Kidney (tissue), 14 donors: Measurements from ENCODE around the gene KRTAP22-1. TPM values are rescaled to one million over a fixed set of nuclear protein-coding genes. Genes with fewer than 3 reads are reported as not detected.

Experiments used
- DNase-seq, 5 donors: peaks; one replicate each; pipeline ENCODE4 v3.0.0-alpha.2; 2013 to 2020
- FAIRE-seq: peaks from 2 replicates; lab custom pipeline; 2012; peaks lifted over from hg19 to GRCh38; lab: Jason Lieb, UNC
- H3K27ac ChIP-seq, 2 donors: one replicate each; pipeline ENCODE4 v1.7.0; 2013; ENCODE audit warnings: low read depth in 2 of 2, low read length in 2 of 2, inconsistent platforms in 1 of 2
- H3K27me3 ChIP-seq: one replicate; pipeline ENCODE4 v1.7.1; 2013; ENCODE audit warnings: low read length, inconsistent platforms; ENCODE audit not compliant: control insufficient read depth, insufficient read depth
- H3K36me3 ChIP-seq, 3 donors: one replicate each; pipeline versions ENCODE4 v1.7.0 to v1.7.1; 2013; ENCODE audit warnings: low read length in 3 of 3, control low read depth in 1 of 3, inconsistent platforms in 1 of 3; ENCODE audit not compliant: insufficient read depth in 3 of 3, control insufficient read depth in 2 of 3
- H3K4me1 ChIP-seq, 3 donors: one replicate each; pipeline versions ENCODE4 v1.7.0 to v1.7.1; 2013; ENCODE audit warnings: low read length in 3 of 3, inconsistent platforms in 1 of 3, low read depth in 1 of 3; ENCODE audit not compliant: control insufficient read depth in 2 of 3, insufficient read depth in 2 of 3
- H3K4me3 ChIP-seq, 3 donors: one replicate each; pipeline versions ENCODE4 v1.7.0 to v1.8.1; 2013; ENCODE audit warnings: low read length in 3 of 3, control low read depth in 1 of 3, inconsistent platforms in 1 of 3
- H3K9ac ChIP-seq, 3 donors: one replicate each; pipeline versions ENCODE4 v1.7.0 to v1.7.1; 2013; ENCODE audit warnings: low read length in 3 of 3, control low read depth in 1 of 3, inconsistent platforms in 1 of 3
- H3K9me3 ChIP-seq, 3 donors: one replicate each; pipeline versions ENCODE4 v1.7.0 to v1.7.1; 2013; ENCODE audit warnings: low read length in 3 of 3, control low read depth in 1 of 3, inconsistent platforms in 1 of 3; ENCODE audit not compliant: control insufficient read depth in 2 of 3, insufficient read depth in 1 of 3
- intact Hi-C: fragments of 100-400 bp; cut with DNase I; formaldehyde crosslinking; loops from one replicate; pipeline ENCODE4 v1.11.1; 2022
- polyA plus RNA-seq: library from polyadenylated mRNA; stranded (reverse); fragments of 350-450 nt; fragmentation: Illumina TruSeq; extraction: RNeasy Lipid Tissue Mini Kit (QIAGEN cat#74804); gene quantifications from one replicate; pipeline ENCODE4 v1.2.3, GENCODE V29; 2014; ENCODE audit warnings: low read depth, low replicate concordance; ENCODE audit not compliant: insufficient read depth
- total RNA-seq: library from RNA; stranded (reverse); fragmentation: NEBNext Ultra II Directional; extraction: Animal tissue kit (Norgen Biotek cat#: 25700); gene quantifications from one replicate; pipeline ENCODE4 v1.2.1, GENCODE V29; 2021
- TF ChIP-seq, protein P1 (sequence below): IDR thresholded peaks from 3 replicates; pipeline ENCODE4 v1.5.1; 2012; ENCODE audit warnings: mild to moderate bottlenecking, moderate library complexity, borderline replicate concordance; ENCODE audit not compliant: insufficient read depth; ENCODE audit errors: extremely low read depth
- donor health status: control.
- donor health status: control.
- donor health status: control.
- donor health status: control.
- donor health status: control.
- donor health status: DM: yes; HTN: yes; CAD: no.
- donor health status: Normal renal cell carcinoma (clear cell type).

Gene KRTAP22-1
- total and polyA plus RNA-seq, 2 donors from 2014 or later = not detected

DNA sequence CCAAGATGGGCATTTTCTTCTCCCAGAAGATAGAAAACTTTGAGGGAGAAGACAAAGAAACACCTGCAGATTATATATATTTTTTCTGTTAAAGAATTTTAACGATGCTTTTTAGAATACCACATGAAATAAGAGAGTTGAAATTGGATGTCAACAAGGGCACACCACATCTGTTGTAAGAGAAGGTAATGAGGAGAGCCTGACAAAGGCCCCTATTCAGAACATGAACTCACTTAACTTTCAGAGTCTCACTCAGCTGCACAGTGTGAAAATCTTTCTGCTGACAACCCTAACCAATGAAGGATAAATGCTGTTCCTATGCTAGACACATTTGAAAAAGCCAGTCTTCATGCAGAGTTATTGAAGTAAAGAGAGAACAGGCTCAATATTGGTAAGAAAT lies 18.0 kb upstream of the KRTAP22-1 start:
- Histone ChIP-seq H3K9ac (no peak overlapping the region), H3K4me3 (no peak overlapping the region), H3K36me3 (no peaks in the 10 kb centered on the region), H3K27me3 (no peaks in the 10 kb centered on the region), H3K4me1 (no peaks in the 10 kb centered on the region), H3K27ac (no peak overlapping the region), H3K9me3 (peaks cover 0 to 3% (median 0%) of the 10 kb centered on the region in 3 donors)
- FAIRE-seq = no peak
- TF ChIP-seq, protein P1, sequence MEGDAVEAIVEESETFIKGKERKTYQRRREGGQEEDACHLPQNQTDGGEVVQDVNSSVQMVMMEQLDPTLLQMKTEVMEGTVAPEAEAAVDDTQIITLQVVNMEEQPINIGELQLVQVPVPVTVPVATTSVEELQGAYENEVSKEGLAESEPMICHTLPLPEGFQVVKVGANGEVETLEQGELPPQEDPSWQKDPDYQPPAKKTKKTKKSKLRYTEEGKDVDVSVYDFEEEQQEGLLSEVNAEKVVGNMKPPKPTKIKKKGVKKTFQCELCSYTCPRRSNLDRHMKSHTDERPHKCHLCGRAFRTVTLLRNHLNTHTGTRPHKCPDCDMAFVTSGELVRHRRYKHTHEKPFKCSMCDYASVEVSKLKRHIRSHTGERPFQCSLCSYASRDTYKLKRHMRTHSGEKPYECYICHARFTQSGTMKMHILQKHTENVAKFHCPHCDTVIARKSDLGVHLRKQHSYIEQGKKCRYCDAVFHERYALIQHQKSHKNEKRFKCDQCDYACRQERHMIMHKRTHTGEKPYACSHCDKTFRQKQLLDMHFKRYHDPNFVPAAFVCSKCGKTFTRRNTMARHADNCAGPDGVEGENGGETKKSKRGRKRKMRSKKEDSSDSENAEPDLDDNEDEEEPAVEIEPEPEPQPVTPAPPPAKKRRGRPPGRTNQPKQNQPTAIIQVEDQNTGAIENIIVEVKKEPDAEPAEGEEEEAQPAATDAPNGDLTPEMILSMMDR = no peak
- DNase-seq = no peak
- intact Hi-C loops = no loop called here

DNA sequence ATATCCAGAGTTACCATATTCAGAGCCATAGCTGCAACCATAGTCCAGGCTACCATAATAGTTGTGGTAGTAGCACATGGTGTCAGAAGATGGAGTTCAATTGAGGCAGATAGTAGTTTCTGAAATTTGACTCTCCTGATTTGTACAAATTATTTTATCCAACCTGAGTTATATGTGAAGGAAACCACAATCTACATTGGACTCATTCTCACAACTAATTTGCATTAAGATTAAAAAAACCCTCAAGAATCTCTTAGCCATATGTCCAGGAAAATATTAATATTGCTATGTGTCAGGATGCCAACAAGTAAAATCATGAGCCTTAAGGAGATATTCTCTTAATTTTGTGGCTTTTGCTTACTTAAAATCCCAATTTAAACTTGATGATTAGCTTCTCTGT lies 10.6 kb upstream of the KRTAP22-1 start, which contains the start of gene KRTAP22-2:
KRTAP22-2 (minus strand) TSS at position 101 of the 400 bp plus-strand sequence.
- Histone ChIP-seq H3K4me1 (no peaks in the 10 kb centered on the region), H3K36me3 (no peaks in the 10 kb centered on the region), H3K27me3 (no peaks in the 10 kb centered on the region), H3K4me3 (no peak within 1 kb of the TSS), H3K9me3 (peaks cover 0 to under 1% (median 0%) of the 10 kb centered on the region in 3 donors), H3K9ac (no peak within 1 kb of the TSS), H3K27ac (no peak within 1 kb of the TSS)
- FAIRE-seq = no peak
- intact Hi-C loops = no loop called here
- TF ChIP-seq, protein P1 = no peak
- no peak for DNase-seq

DNA sequence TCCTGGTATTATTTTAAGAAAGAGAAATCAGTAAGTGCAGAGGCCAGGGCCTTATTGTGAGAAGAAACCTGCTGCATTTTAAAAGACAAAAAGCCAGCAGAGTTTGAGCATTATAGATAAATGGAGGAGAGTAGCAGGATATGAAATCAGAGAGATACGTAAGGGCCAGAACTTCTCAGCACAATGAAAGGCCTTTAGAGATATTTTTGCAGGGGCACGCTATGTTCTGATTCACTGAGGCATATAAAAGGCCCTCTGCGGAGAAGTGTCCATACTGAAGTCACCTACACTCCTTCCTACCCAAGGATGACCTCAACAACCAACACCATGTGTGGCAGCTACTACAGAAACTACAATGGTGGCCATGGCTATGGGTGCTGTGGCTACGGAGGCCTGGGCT lies 8.7 kb upstream of the KRTAP22-1 start, which contains the start of gene KRTAP6-3:
KRTAP6-3 (plus strand) TSS at position 301 of the 400 bp plus-strand sequence; CDS start at position 307, 6 bp downstream.
- TF ChIP-seq, protein P1 = no peak
- Histone ChIP-seq H3K27ac (no peak within 1 kb of the TSS), H3K4me3 (no peak within 1 kb of the TSS), H3K4me1 (no peaks in the 10 kb centered on the region), H3K36me3 (no peaks in the 10 kb centered on the region), H3K9me3 (no peaks in the 10 kb centered on the region), H3K9ac (no peak within 1 kb of the TSS), H3K27me3 (no peaks in the 10 kb centered on the region)
- DNase-seq (no peak), FAIRE-seq (no peak)
- intact Hi-C loops = no loop called here

DNA sequence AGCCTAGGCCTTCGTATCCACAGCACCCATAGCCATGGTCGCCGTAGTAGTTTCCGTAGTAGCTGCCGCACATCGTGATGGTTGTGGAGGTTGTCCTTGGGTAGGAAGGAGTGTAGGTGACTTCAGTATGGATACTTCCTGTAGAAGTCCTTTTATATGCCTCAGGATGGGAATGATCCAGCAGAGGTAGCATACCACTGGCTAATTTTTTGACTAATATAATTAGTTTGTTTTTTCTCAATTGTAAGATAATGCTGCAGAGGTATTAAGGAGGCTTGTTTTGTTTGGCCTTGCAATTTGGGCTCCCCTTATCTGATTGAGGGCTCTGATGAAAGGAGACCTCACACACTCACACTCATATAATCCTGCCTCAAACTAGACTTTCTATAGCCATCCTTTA lies 2.1 kb upstream of the KRTAP22-1 start, which contains the start of gene KRTAP6-2:
KRTAP6-2 (minus strand) TSS at position 101 of the 400 bp plus-strand sequence; CDS start at position 73, 28 bp downstream.
- no peak within 1 kb of the TSS for H3K4me3 ChIP-seq
- no peaks in the 10 kb centered on the region for H3K27me3 ChIP-seq
- FAIRE-seq (no peak), DNase-seq (no peak)
- intact Hi-C loops = no loop called here
- no peaks in the 10 kb centered on the region for H3K9me3 ChIP-seq
- TF ChIP-seq, protein P1 = no peak
- no peak within 1 kb of the TSS for H3K27ac ChIP-seq
- no peak within 1 kb of the TSS for H3K9ac ChIP-seq
- no peaks in the 10 kb centered on the region for H3K4me1 ChIP-seq
- H3K36me3 ChIP-seq = no peaks in the 10 kb centered on the region
